ENCODE data around the gene AJM1. TPM values are rescaled to one million over a fixed set of nuclear protein-coding genes. Genes with fewer than 3 reads are reported as not detected.
"Not testable (repeated sequence)": the region's sequence is repeated elsewhere in the genome, so short reads cannot be mapped to it uniquely, and the experiment has no call there.

AJM1 gene
- total and polyA plus RNA-seq, 5 donors from 2014 or later: 0.10 to 4.3 (median 0.11) TPM; not detected in 2

- Mint-ChIP-seq H3K9me3 (no peaks in the 10 kb centered on the region), H3K4me3 (no peak overlapping the region), H3K27ac (no peak overlapping the region), H3K36me3 (peaks cover 9% of the 10 kb centered on the region), H3K4me1 (no peaks in the 10 kb centered on the region), H3K27me3 (no peaks in the 10 kb centered on the region)
- no peak overlapping the region for H3K4me3 ChIP-seq (ENCODE audit: low read depth, low read length)
- H3K27me3 ChIP-seq (ENCODE audit: control insufficient read depth, insufficient read depth, low read length): no peaks in the 10 kb centered on the region
- ATAC-seq (ENCODE audit: low read depth in 2 of 2) (no peak), DNase-seq (no peak)
- no peaks in the 10 kb centered on the region for H3K9me3 ChIP-seq (ENCODE audit: control insufficient read depth in 2 of 2, low read length in 2 of 2)
- H3K27ac ChIP-seq (ENCODE audit: insufficient read depth, low read length, poor library complexity, severe bottlenecking): no peak overlapping the region
- peaks cover 12% of the 10 kb centered on the region for H3K36me3 ChIP-seq (ENCODE audit: control insufficient read depth, insufficient read depth, low read length)
- no peaks in the 10 kb centered on the region for H3K4me1 ChIP-seq (ENCODE audit: control insufficient read depth, insufficient read depth, low read length, poor library complexity, severe bottlenecking)
Observed at GRCh38 chr9:136831720-136832104, 10.6 kb upstream of the AJM1 start.

GRCh38 chr9:136832581-136832980, 9.7 kb upstream of the AJM1 start:
- Mint-ChIP-seq H3K27me3 (no peaks in the 10 kb centered on the region), H3K9me3 (no peaks in the 10 kb centered on the region), H3K27ac (peak overlapping the region in 1 of 3 donors; percentile 44), H3K4me1 (no peaks in the 10 kb centered on the region), H3K36me3 (peaks cover 9% of the 10 kb centered on the region), H3K4me3 (no peak overlapping the region)
- H3K27me3 ChIP-seq (ENCODE audit: control insufficient read depth, insufficient read depth, low read length): no peaks in the 10 kb centered on the region
- DNase-seq: no peak
- no peak overlapping the region for H3K4me3 ChIP-seq (ENCODE audit: low read depth, low read length)
- H3K27ac ChIP-seq (ENCODE audit: insufficient read depth, low read length, poor library complexity, severe bottlenecking): no peak overlapping the region
- peaks cover 12% of the 10 kb centered on the region for H3K36me3 ChIP-seq (ENCODE audit: control insufficient read depth, insufficient read depth, low read length)
- no peaks in the 10 kb centered on the region for H3K9me3 ChIP-seq (ENCODE audit: control insufficient read depth in 2 of 2, low read length in 2 of 2)
- no peaks in the 10 kb centered on the region for H3K4me1 ChIP-seq (ENCODE audit: control insufficient read depth, insufficient read depth, low read length, poor library complexity, severe bottlenecking)
- no peak for ATAC-seq (ENCODE audit: low read depth in 2 of 2)

- DNase-seq; H3K27ac ChIP-seq (ENCODE audit: insufficient read depth, low read length, poor library complexity, severe bottlenecking); H3K4me1 ChIP-seq (ENCODE audit: control insufficient read depth, insufficient read depth, low read length, poor library complexity, severe bottlenecking); H3K27ac Mint-ChIP-seq; H3K4me3 ChIP-seq (ENCODE audit: low read depth, low read length); H3K4me1 Mint-ChIP-seq; H3K36me3 Mint-ChIP-seq; H3K27me3 Mint-ChIP-seq; H3K27me3 ChIP-seq (ENCODE audit: control insufficient read depth, insufficient read depth, low read length); H3K9me3 Mint-ChIP-seq; H3K9me3 ChIP-seq (ENCODE audit: control insufficient read depth in 2 of 2, low read length in 2 of 2); ATAC-seq (ENCODE audit: low read depth in 2 of 2): not testable (repeated sequence)
- H3K36me3 ChIP-seq (ENCODE audit: control insufficient read depth, insufficient read depth, low read length): peaks cover 12% of the 10 kb centered on the region
- H3K4me3 Mint-ChIP-seq: peak overlapping the region in 1 of 4 donors; percentile 33
Observed at GRCh38 chr9:136833381-136834048, 8.8 kb upstream of the AJM1 start.

- Histone ChIP-seq H3K27ac (ENCODE audit: insufficient read depth, low read length, poor library complexity, severe bottlenecking) (no peak overlapping the region), H3K4me1 (ENCODE audit: control insufficient read depth, insufficient read depth, low read length, poor library complexity, severe bottlenecking) (no peaks in the 10 kb centered on the region), H3K36me3 (ENCODE audit: control insufficient read depth, insufficient read depth, low read length) (peaks cover 6% of the 10 kb centered on the region), H3K9me3 (ENCODE audit: control insufficient read depth in 2 of 2, low read length in 2 of 2) (no peaks in the 10 kb centered on the region), H3K4me3 (ENCODE audit: low read depth, low read length) (no peak overlapping the region), H3K27me3 (ENCODE audit: control insufficient read depth, insufficient read depth, low read length) (no peaks in the 10 kb centered on the region)
- peaks cover 4% of the 10 kb centered on the region for H3K27me3 Mint-ChIP-seq
- no peaks in the 10 kb centered on the region for H3K9me3 Mint-ChIP-seq
- no peak overlapping the region for H3K27ac Mint-ChIP-seq
- no peak overlapping the region for H3K4me3 Mint-ChIP-seq
- DNase-seq (no peak), ATAC-seq (ENCODE audit: low read depth in 2 of 2) (no peak)
- peaks cover 8% of the 10 kb centered on the region for H3K36me3 Mint-ChIP-seq
- peaks cover 0 to 2% (median 0%) of the 10 kb centered on the region in 4 donors for H3K4me1 Mint-ChIP-seq
Observed at GRCh38 chr9:136835162-136835931, 6.9 kb upstream of the AJM1 start.

GRCh38 chr9:136835932-136836904, 6.1 kb upstream of the AJM1 start:
- DNase-seq (no peak), ATAC-seq (ENCODE audit: low read depth in 2 of 2) (no peak)
- Histone ChIP-seq H3K27ac (ENCODE audit: insufficient read depth, low read length, poor library complexity, severe bottlenecking) (no peak overlapping the region), H3K27me3 (ENCODE audit: control insufficient read depth, insufficient read depth, low read length) (no peaks in the 10 kb centered on the region), H3K4me3 (ENCODE audit: low read depth, low read length) (no peak overlapping the region), H3K9me3 (ENCODE audit: control insufficient read depth in 2 of 2, low read length in 2 of 2) (no peaks in the 10 kb centered on the region), H3K4me1 (ENCODE audit: control insufficient read depth, insufficient read depth, low read length, poor library complexity, severe bottlenecking) (no peaks in the 10 kb centered on the region), H3K36me3 (ENCODE audit: control insufficient read depth, insufficient read depth, low read length) (peaks cover under 1% of the 10 kb centered on the region)
- Mint-ChIP-seq H3K27me3 (peaks cover 4% of the 10 kb centered on the region), H3K9me3 (no peaks in the 10 kb centered on the region), H3K27ac (no peak overlapping the region), H3K4me1 (peaks cover 0 to 2% (median 0%) of the 10 kb centered on the region in 4 donors), H3K36me3 (peaks cover 8% of the 10 kb centered on the region), H3K4me3 (no peak overlapping the region)

- no peaks in the 10 kb centered on the region for H3K36me3 ChIP-seq (ENCODE audit: control insufficient read depth, insufficient read depth, low read length)
- ATAC-seq (ENCODE audit: low read depth in 2 of 2) (no peak), DNase-seq (no peak)
- Mint-ChIP-seq H3K9me3 (no peaks in the 10 kb centered on the region), H3K27ac (no peak overlapping the region), H3K4me1 (peaks cover 0 to 5% (median 0%) of the 10 kb centered on the region in 4 donors), H3K4me3 (no peak overlapping the region), H3K36me3 (peaks cover 8% of the 10 kb centered on the region), H3K27me3 (peaks cover 6% of the 10 kb centered on the region)
- peaks cover 6% of the 10 kb centered on the region for H3K4me1 ChIP-seq (ENCODE audit: control insufficient read depth, insufficient read depth, low read length, poor library complexity, severe bottlenecking)
- H3K27ac ChIP-seq (ENCODE audit: insufficient read depth, low read length, poor library complexity, severe bottlenecking): no peak overlapping the region
- no peaks in the 10 kb centered on the region for H3K27me3 ChIP-seq (ENCODE audit: control insufficient read depth, insufficient read depth, low read length)
- no peaks in the 10 kb centered on the region for H3K9me3 ChIP-seq (ENCODE audit: control insufficient read depth in 2 of 2, low read length in 2 of 2)
- H3K4me3 ChIP-seq (ENCODE audit: low read depth, low read length): no peak overlapping the region
Observed at GRCh38 chr9:136837146-136837855, 5.0 kb upstream of the AJM1 start.

GRCh38 chr9:136837856-136838277, 4.4 kb upstream of the AJM1 start:
- not testable (repeated sequence) for H3K36me3 Mint-ChIP-seq; H3K9me3 ChIP-seq (ENCODE audit: control insufficient read depth in 2 of 2, low read length in 2 of 2); H3K9me3 Mint-ChIP-seq; H3K4me1 ChIP-seq (ENCODE audit: control insufficient read depth, insufficient read depth, low read length, poor library complexity, severe bottlenecking); H3K27ac Mint-ChIP-seq; H3K36me3 ChIP-seq (ENCODE audit: control insufficient read depth, insufficient read depth, low read length); H3K4me3 ChIP-seq (ENCODE audit: low read depth, low read length); H3K4me3 Mint-ChIP-seq; H3K27me3 ChIP-seq (ENCODE audit: control insufficient read depth, insufficient read depth, low read length); H3K27ac ChIP-seq (ENCODE audit: insufficient read depth, low read length, poor library complexity, severe bottlenecking); DNase-seq; H3K27me3 Mint-ChIP-seq; H3K4me1 Mint-ChIP-seq; ATAC-seq (ENCODE audit: low read depth in 2 of 2)
